HepG2 (cell line): Measurements from ENCODE around the gene NFIL3.

Experiments used
- BHLHE40 ChIP-seq: IDR thresholded peaks from 2 replicates; pipeline ENCODE4 v1.6.1; 2011; ENCODE audit warnings: low read length, improper control_type of control experiment
- CREB1 ChIP-seq, 2 experiments: fragments of 450-650 bp in 1 of 2; IDR thresholded peaks; 2 replicates each; pipeline ENCODE4 v1.6.1; 2016 to 2017; ENCODE audit warnings: control low read depth in 1 of 2, mild to moderate bottlenecking in 1 of 2, missing compliant biosample characterization in 1 of 2, missing genetic modification characterization in 1 of 2
- CTCF ChIP-seq: sonication (generic); formaldehyde crosslinking; IDR thresholded peaks from 2 replicates; pipeline ENCODE4 v1.5.0; 2020; ENCODE audit warnings: mild to moderate bottlenecking, missing genetic modification reagents, moderate library complexity
- EZH2 ChIP-seq: conservative IDR thresholded peaks from 2 replicates; pipeline ENCODE4 v1.6.1; 2012; ENCODE audit warnings: mild to moderate bottlenecking, low read depth, low read length, moderate library complexity
- IRX3 ChIP-seq: sonication (generic); formaldehyde crosslinking; IDR thresholded peaks from 2 replicates; pipeline ENCODE4 v1.8.1; 2023; ENCODE audit warnings: mild to moderate bottlenecking, low read depth, missing genetic modification reagents, borderline replicate concordance
- SRF ChIP-seq: IDR thresholded peaks from 2 replicates; pipeline ENCODE4 v1.6.1; 2011; ENCODE audit warnings: mild to moderate bottlenecking, low read depth, low read length, moderate library complexity
- ZBTB26 ChIP-seq: IDR thresholded peaks from 2 replicates; pipeline ENCODE4 v1.6.1; 2016; ENCODE audit warnings: missing compliant biosample characterization, missing genetic modification reagents, borderline replicate concordance
- ZBTB43 ChIP-seq: sonication (generic); formaldehyde crosslinking; conservative IDR thresholded peaks from 2 replicates; pipeline ENCODE4 v1.4.0; 2020; ENCODE audit warnings: missing genetic modification reagents
- ZNF639 ChIP-seq: conservative IDR thresholded peaks from 2 replicates; pipeline ENCODE4 v1.6.1; 2018; ENCODE audit warnings: missing genetic modification reagents
- TF ChIP-seq, protein P1 (sequence below): fragments of 450-650 bp; IDR thresholded peaks from 2 replicates; pipeline ENCODE4 v1.6.1; 2017; ENCODE audit warnings: mild to moderate bottlenecking
- TF ChIP-seq, protein P2 (sequence below): sonication (generic); formaldehyde crosslinking; IDR thresholded peaks from 2 replicates; pipeline ENCODE4 v1.5.1; 2020; ENCODE audit warnings: missing genetic modification reagents, mild to moderate bottlenecking, borderline replicate concordance

- TF ChIP-seq, protein P1, sequence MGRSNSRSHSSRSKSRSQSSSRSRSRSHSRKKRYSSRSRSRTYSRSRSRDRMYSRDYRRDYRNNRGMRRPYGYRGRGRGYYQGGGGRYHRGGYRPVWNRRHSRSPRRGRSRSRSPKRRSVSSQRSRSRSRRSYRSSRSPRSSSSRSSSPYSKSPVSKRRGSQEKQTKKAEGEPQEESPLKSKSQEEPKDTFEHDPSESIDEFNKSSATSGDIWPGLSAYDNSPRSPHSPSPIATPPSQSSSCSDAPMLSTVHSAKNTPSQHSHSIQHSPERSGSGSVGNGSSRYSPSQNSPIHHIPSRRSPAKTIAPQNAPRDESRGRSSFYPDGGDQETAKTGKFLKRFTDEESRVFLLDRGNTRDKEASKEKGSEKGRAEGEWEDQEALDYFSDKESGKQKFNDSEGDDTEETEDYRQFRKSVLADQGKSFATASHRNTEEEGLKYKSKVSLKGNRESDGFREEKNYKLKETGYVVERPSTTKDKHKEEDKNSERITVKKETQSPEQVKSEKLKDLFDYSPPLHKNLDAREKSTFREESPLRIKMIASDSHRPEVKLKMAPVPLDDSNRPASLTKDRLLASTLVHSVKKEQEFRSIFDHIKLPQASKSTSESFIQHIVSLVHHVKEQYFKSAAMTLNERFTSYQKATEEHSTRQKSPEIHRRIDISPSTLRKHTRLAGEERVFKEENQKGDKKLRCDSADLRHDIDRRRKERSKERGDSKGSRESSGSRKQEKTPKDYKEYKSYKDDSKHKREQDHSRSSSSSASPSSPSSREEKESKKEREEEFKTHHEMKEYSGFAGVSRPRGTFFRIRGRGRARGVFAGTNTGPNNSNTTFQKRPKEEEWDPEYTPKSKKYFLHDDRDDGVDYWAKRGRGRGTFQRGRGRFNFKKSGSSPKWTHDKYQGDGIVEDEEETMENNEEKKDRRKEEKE: no peak
- TF ChIP-seq CREB1 (IDR thresholded peaks at IDR 0.05) (no peak), CREB1 (CRISPR knock-in tag; IDR thresholded peaks at IDR 0.05) (no peak), SRF (no peak), BHLHE40 (no peak), ZBTB43 (CRISPR knock-in tag) (no peak), IRX3 (CRISPR knock-in tag) (no peak), ZBTB26 (CRISPR knock-in tag) (no peak), ZNF639 (no peak), CTCF (CRISPR knock-in tag) (no peak), EZH2 (no peak)
- TF ChIP-seq, protein P2, sequence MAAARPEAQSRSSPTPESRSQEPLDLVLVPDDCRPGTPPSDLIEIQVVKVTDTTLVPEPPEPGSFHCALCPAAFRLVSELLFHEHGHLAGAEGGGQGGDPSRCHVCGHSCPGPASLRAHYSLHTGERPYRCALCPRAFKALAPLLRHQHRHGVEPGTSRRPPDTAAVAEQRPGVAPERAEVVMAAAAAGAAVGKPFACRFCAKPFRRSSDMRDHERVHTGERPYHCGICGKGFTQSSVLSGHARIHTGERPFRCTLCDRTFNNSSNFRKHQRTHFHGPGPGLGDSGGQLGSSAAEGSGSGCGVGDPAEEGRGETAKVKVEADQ (CRISPR knock-in tag): no peak
Measured at GRCh38 chr9:91452844-91453243, 29.2 kb upstream of the NFIL3 start.
